ENCODE results near the gene ADCY4. TPM values are rescaled to one million over a fixed set of nuclear protein-coding genes. Genes with fewer than 3 reads are reported as not detected.

Gene ADCY4
- total RNA-seq, 1 donor from 2014 or later, result 1.6 TPM

- peak overlapping the region; percentile 81 for H3K27ac Mint-ChIP-seq
- intact Hi-C loops (cut with micrococcal nuclease), result no loop called here
- peak overlapping the region; percentile 86 for H3K4me3 Mint-ChIP-seq
- no peaks in the 10 kb centered on the region for H3K9me3 Mint-ChIP-seq
- peak; percentile 86 for DNase-seq
- no peaks in the 10 kb centered on the region for H3K27me3 Mint-ChIP-seq
- H3K36me3 Mint-ChIP-seq (ENCODE audit: low read depth), result peaks cover 39% of the 10 kb centered on the region
- peaks cover 74% of the 10 kb centered on the region for H3K4me1 Mint-ChIP-seq
Measured at GRCh38 chr14:24312736-24313507, 21.9 kb downstream of the ADCY4 start.

DNA sequence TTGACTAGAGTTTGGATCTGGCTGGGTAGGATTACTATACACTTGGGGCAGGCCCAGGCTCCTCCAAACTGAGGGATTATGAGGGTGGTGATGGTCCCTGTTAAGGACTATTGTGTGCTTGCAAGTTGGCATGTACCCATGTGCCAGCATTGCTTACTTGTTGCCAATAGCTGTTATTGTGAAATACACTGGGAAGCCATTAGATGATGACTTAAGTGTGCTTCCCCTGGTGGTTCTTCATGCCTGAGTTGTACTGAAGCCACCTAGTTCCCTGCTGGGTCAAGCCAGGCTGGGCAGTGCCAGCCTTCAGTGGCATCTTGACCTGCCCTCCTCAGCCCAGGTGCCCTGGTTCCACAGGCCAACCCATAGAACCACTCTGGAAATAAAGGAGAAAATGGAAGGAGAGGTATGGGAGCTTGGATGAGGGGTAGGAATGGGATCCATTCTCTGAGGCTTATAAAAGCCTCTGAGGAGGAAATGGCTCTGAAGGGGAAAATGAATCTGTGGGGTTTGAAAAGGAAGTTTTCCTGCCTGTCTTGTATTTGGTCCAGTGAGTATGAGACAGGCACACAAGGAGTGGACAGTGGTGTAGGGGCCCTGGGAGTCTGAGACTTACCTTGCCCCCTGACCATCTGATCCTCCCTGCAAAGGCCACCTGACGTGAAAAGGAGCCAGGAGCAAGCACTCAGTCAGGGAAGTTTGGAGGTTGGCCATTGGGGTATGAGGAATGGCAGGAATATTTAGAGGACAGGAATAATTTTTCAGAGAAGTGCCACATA is 22.8 kb downstream of the ADCY4 start:
- peak overlapping the region; percentile 86 for H3K4me3 Mint-ChIP-seq
- peak; percentile 64 for DNase-seq
- peaks cover 41% of the 10 kb centered on the region for H3K36me3 Mint-ChIP-seq (ENCODE audit: low read depth)
- H3K4me1 Mint-ChIP-seq, result peaks cover 72% of the 10 kb centered on the region
- H3K27ac Mint-ChIP-seq, result peak overlapping the region; percentile 81
- H3K9me3 Mint-ChIP-seq, result no peaks in the 10 kb centered on the region
- intact Hi-C loops (cut with micrococcal nuclease), result loop anchor here (2.0 kb wide), 2 partner anchors 21 to 131 kb away; partner anchors contain the start of gene SDR39U1
- H3K27me3 Mint-ChIP-seq, result no peaks in the 10 kb centered on the region

GRCh38 chr14:24310646-24311604 is 23.9 kb downstream of the ADCY4 start, which contains the start of gene LTB4R:
Gene LTB4R (plus strand): TSS chr14:24311502. CDS start chr14:24315652, 4,150 bp downstream.
- Mint-ChIP-seq H3K36me3 (ENCODE audit: low read depth) (peaks cover 49% of the 10 kb centered on the region), H3K9me3 (no peaks in the 10 kb centered on the region), H3K27me3 (no peaks in the 10 kb centered on the region), H3K4me3 (peak within 1 kb of the TSS; percentile 86), H3K4me1 (peaks cover 68% of the 10 kb centered on the region), H3K27ac (peak within 1 kb of the TSS; percentile 91)
- intact Hi-C loops (cut with micrococcal nuclease), result loop anchor here (2.0 kb wide), 2 partner anchors 22 to 132 kb away; partner anchors contain the start of gene SDR39U1
- peak; percentile 89 for DNase-seq

- Mint-ChIP-seq H3K36me3 (ENCODE audit: low read depth) (peaks cover 53% of the 10 kb centered on the region), H3K9me3 (no peaks in the 10 kb centered on the region), H3K4me1 (peaks cover 62% of the 10 kb centered on the region), H3K4me3 (peak overlapping the region; percentile 86), H3K27ac (peak overlapping the region; percentile 91), H3K27me3 (no peaks in the 10 kb centered on the region)
- intact Hi-C loops (cut with micrococcal nuclease), result loop anchor here (2.0 kb wide), 2 partner anchors 23 to 133 kb away; partner anchors contain the start of gene SDR39U1
- DNase-seq, result no peak
Measured at GRCh38 chr14:24310265-24310645, 24.6 kb downstream of the ADCY4 start.

DNA sequence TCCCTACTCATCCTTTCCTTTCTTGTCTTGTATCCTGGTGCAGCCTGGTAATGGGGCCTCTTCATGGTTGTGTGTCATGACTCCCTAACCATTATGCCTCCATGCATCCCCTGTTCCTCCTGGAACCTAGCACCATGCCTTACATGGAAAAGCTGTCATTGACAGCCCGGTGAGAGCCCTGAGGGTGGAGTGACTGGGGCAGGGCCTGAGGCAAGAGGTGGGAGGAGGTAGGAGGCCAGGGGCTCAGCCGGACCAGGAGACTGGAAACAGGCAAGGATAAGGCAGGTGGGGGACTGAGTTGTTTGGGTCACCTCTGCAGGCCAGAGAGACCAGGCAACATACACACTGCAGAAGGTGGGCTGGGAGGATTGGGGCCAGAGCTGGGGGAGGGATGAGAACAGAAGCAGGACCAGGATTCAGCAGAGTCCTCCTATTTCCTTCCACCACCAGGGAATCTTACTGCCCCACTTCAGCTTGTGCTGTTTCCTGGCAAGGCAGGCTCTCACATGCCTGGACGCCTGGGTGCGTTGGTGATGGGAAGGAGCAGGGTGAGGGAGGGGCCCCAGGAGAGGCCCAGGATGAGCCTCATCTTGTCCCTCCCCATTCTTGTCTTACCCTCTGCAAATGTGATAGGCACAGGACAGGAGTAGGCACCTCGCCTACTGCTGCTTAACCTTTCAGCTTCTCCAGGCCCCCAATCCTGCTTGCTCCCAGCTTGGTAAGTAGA is 25.2 kb downstream of the ADCY4 start, which contains the start of gene LTB4R2:
TSS of gene LTB4R2 (plus strand) at position 603 of the 727 bp plus-strand sequence. CDS start 525 bp downstream, outside the sequence.
- H3K36me3 Mint-ChIP-seq (ENCODE audit: low read depth), result peaks cover 58% of the 10 kb centered on the region
- H3K9me3 Mint-ChIP-seq, result no peaks in the 10 kb centered on the region
- peak within 1 kb of the TSS; percentile 91 for H3K27ac Mint-ChIP-seq
- peak within 1 kb of the TSS; percentile 86 for H3K4me3 Mint-ChIP-seq
- peaks cover 58% of the 10 kb centered on the region for H3K4me1 Mint-ChIP-seq
- no peaks in the 10 kb centered on the region for H3K27me3 Mint-ChIP-seq
- no peak for DNase-seq
- intact Hi-C loops (cut with micrococcal nuclease), result loop anchor here (2.0 kb wide), 3 partner anchors 23 to 133 kb away; partner anchors contain the start of genes SDR39U1 and TINF2

- peaks cover 62% of the 10 kb centered on the region for H3K36me3 Mint-ChIP-seq (ENCODE audit: low read depth)
- no peaks in the 10 kb centered on the region for H3K27me3 Mint-ChIP-seq
- no peak overlapping the region for H3K27ac Mint-ChIP-seq
- peaks cover 47% of the 10 kb centered on the region for H3K4me1 Mint-ChIP-seq
- intact Hi-C loops (cut with micrococcal nuclease), result loop anchor here (1.0 to 2.0 kb wide), 3 partner anchors 8 to 123 kb away; partner anchors contain the start of gene TINF2
- H3K9me3 Mint-ChIP-seq, result no peaks in the 10 kb centered on the region
- DNase-seq, result no peak
- peak overlapping the region; percentile 2 for H3K4me3 Mint-ChIP-seq
Measured at GRCh38 chr14:24308342-24309124, 26.3 kb downstream of the ADCY4 start.

- peak within 1 kb of the TSS; percentile 58 for H3K27ac Mint-ChIP-seq
- H3K4me3 Mint-ChIP-seq, result peak within 1 kb of the TSS; percentile 2
- H3K36me3 Mint-ChIP-seq (ENCODE audit: low read depth), result peaks cover 67% of the 10 kb centered on the region
- peak; percentile 89 for DNase-seq
- no peaks in the 10 kb centered on the region for H3K9me3 Mint-ChIP-seq
- peaks cover 39% of the 10 kb centered on the region for H3K4me1 Mint-ChIP-seq
- no peaks in the 10 kb centered on the region for H3K27me3 Mint-ChIP-seq
- intact Hi-C loops (cut with micrococcal nuclease), result loop anchor here (1.0 to 2.0 kb wide), 3 partner anchors 7 to 124 kb away; partner anchors contain the start of gene TINF2
Measured at GRCh38 chr14:24307575-24308341, 27.1 kb downstream of the ADCY4 start, which contains the start of gene CIDEB. Gene CIDEB (minus strand): TSS chr14:24307977. CDS start chr14:24307858, 119 bp downstream.

DNA sequence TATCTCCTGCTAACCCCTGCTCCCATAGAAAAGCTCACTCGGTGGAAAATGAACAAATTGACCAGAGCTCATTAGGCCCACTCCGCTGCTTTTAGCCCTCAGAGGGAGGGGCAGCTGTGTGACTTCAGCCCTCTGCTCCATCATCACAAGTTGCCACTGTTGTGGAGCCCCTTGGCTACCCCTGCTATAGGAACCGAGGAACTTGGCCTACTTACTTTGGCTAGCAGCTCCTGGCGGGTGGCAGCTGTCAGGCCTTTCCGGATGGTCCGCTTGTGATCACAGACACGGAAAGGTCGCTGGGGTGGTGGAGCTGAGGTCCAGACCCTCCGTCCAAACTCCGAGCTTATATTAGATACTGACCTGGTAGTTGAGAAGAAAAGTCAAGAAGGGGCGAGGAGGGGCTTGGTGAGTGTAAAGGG is 27.7 kb downstream of the ADCY4 start:
- Mint-ChIP-seq H3K36me3 (ENCODE audit: low read depth) (peaks cover 73% of the 10 kb centered on the region), H3K27ac (peak overlapping the region; percentile 5), H3K27me3 (no peaks in the 10 kb centered on the region), H3K4me1 (peaks cover 33% of the 10 kb centered on the region), H3K9me3 (no peaks in the 10 kb centered on the region), H3K4me3 (no peak overlapping the region)
- DNase-seq, result no peak
- intact Hi-C loops (cut with micrococcal nuclease), result no loop called here

DNA sequence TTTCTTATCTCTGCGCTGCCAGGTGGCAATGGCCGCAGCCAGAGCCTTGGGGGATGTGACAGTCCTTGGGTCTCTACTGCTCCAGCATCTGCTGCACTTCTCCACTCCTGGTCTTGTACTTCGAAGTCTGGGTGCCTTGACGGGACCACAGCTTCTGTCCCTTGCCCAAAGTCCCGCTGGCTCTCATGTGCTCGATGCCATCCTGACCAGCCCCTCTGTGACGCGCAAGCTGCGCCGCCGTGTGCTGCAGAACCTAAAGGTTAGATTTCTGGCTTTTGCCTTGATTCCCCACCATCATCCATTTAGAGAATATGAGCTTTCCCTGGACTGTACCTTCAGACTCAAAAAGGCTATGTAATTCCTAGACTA is 30.9 kb downstream of the ADCY4 start:
- Mint-ChIP-seq H3K36me3 (ENCODE audit: low read depth) (peaks cover 70% of the 10 kb centered on the region), H3K4me1 (peaks cover 25% of the 10 kb centered on the region), H3K9me3 (no peaks in the 10 kb centered on the region), H3K27me3 (no peaks in the 10 kb centered on the region), H3K27ac (no peak overlapping the region), H3K4me3 (no peak overlapping the region)
- intact Hi-C loops (cut with micrococcal nuclease), result no loop called here
- no peak for DNase-seq

- Mint-ChIP-seq H3K4me1 (peaks cover 36% of the 10 kb centered on the region), H3K36me3 (ENCODE audit: low read depth) (peaks cover 52% of the 10 kb centered on the region), H3K27ac (peak overlapping the region; percentile 69), H3K27me3 (no peaks in the 10 kb centered on the region), H3K9me3 (no peaks in the 10 kb centered on the region), H3K4me3 (peak overlapping the region; percentile 86)
- DNase-seq, result no peak
- intact Hi-C loops (cut with micrococcal nuclease), result loop anchor here (1.0 kb wide), 1 partner anchor 8 kb away; no protein-coding TSS in a partner anchor
Measured at GRCh38 chr14:24300326-24300980, 34.4 kb downstream of the ADCY4 start.
